T follicular helper cell (primary cell): ENCODE results near the gene MPDZ.

Experiments
- DNase-seq: peaks from one replicate; pipeline ENCODE4 v3.0.0-alpha.2; 2020; ENCODE audit warnings: low read depth

The MPDZ gene

DNA sequence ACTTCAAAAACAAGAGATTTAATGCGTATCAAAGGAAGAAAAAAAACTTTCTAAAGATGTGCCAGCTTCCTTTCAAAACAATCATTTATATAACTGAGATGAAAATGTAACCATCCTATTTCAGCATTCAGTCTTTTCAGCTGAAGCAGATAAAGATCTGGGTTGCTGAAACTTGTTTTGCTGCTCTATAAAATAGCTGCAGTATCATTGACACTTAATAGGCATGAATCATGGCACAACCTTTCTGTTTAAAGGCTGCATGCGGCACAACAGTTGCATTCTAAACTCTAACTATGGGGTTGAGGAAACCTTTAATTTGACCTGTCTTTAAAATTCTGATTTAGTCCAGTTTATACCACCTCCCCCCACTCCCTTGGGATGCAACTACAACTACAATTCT, 196.7 kb downstream of the MPDZ start:
- no peak for DNase-seq

DNA sequence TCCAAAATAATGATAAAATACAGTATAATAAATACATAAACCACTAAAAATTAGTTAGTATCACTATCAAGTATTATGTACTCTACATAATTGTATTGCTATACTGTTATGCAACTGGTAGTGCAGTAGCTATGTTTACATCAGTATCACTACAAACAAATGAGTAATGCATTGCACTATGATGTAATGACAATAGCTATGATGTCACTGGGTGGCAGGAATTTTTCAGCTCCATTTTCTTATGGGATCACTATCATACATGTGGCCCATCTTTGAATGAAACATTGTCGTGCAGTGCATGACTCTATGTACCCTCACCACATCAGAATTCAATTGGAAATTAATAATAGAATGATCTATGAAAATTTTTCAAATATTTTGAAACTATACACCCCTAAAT, 201.3 kb downstream of the MPDZ start:
- no peak for DNase-seq

DNA sequence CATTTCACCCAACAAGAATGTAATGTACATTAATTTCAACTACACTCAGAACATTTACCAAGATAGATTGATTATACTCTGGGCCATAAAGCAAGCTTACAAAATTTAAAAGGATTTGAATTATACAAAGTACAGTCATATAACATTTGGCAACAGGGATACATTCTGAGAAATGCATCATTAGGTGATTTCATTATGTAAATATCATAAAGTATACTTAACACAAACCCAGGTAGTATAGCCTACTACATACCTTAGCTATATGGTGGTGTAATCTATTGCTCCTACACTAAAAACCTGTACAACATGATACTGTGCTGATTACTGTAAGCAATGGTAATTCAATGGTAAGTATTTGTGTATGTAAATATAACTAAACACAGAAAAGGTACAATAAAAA, 202.9 kb downstream of the MPDZ start:
- DNase-seq = no peak

DNA sequence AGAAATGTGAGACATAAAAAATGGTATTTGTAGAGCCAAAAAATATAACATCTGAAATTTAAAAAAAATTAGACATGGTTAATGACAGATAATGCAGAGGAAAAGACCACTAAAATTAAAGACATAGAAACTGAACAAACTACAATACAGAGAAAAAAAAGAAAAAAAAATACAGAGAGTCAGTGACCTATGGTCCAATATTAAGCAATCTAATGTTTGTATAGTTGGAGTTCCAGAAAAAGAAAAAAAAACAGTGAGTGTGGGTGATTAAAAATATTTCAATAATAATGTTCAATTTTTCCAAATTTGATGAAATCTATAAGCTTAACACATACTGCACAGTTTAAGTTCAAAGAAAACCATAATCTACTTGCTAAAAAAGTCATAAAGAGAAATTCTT, 207.6 kb downstream of the MPDZ start:
- no peak for DNase-seq

DNA sequence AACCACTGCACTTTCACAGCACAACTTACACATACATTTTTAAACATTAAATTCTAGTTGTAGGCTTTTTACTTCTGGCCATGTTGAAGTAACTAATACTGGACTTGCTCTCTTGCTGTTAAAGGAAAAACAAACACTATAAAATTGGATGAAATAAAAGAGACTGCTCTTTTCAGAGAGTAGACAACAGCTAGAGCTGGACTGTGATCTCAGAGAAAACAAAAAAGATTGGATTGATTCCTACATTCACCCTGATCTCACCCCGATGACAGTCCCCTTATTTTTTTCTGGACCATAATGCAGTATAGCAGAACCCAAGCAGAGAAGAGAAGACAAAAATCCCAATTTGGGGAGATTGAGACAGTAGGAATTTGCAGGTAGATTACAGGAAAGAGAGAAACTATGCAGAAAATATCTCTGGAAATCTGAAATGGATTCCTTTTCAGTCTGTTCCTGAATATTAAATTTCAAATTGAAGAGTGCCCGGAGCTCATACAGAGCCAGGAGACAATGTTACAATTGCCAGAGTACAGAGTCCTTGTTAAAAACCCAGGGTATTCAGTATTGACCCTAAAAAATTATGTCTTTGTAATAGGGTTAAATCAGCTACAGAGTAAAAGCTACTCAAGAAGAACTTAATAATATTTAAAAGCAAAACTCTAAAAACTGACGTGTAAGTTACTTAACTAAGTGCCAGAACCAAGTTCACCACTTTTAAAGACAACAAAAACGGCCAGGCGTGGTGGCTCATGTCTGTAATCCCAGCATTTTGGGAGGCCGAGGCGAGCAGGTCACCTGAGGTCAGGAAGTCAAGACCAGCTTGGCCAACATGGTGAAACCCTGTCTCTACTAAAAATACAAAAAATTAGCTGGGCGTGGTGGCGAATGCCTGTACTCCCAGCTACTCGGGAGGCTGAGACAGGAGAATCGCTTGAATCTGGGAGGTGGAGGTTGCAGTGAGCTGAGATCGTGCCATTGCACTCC, 208.6 kb downstream of the MPDZ start:
- DNase-seq = no peak

DNA sequence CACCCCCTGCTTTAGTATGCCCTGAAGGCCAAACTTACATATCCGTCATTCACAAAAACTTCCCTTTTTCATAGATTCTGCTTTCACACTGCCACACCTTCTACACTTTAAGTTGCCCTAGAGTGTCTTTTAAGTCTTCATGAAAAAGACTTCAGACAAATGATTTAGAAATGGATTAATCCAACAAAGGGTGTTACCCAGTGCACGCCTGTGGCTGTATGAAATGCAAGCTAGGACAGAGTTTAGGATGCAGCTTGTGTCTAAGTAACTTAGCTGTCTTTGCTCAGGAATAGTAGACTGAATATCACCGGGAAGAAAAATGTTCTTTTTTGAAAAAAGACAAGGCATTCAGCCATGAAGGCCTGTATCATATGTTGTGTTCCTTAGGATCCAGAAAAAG, 210.0 kb downstream of the MPDZ start:
- no peak for DNase-seq

DNA sequence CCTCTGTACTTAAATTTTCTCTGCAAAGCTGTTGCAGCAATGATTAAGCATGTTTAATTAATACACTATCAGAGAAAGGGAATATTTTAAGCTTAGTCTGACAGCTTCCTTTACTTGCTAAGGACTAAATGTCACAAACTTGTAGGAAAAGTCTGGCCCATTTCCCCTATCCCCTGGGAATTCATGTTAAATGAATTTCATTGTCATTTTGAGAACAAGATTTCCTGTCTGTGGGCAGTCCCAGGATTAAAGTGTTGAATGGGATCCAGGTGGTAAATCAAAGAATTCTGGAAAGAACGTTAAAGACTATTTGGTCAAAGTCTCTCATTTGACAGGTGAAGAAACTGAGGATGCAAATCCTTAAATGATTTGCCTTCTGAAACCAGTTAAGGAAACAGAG, 214.8 kb downstream of the MPDZ start:
- no peak for DNase-seq

DNA sequence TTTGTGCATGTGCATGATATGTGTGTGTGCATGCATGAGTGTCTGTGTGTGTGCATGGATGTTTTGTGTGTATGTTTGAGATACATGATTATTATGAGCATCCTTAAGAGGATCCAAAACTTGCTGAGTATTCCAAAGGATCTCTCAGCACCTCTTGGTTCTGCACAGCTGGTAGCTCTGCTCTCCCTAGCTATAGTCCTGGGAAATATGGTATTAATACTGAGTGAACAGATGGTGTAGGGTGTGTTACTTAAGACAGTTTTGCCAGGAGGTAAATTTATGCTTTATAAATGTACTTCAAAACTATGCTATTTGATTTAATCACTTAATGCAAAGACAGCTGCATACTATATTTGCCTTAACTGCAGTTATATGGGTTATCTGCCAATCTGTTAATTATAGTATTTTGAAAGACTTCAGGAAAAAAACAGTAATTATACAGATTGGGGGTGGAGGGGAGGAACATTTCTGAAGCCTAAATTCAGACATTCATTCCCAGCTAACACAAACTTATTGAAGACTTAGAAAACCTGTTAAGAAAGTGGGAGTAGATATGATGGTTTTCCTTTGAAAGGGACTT, 215.5 kb downstream of the MPDZ start:
- DNase-seq = no peak

DNA sequence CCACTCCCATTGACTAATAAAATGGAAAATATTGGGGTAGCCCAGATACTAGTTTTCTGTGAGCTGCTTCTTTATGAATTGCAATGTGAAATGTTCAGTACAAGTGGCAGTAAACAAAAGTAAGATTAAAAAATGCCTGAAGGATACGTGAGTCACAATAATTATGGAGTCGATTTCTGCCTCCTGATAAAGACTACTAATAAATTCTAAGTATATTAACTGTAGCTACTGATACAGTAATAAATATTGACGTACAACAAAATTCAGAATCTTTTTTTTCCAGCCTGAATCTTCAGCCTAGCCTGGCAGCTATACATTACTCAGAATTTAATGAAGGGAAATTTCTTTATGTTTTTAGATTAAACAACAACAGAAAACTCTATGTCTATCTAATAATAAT, 218.1 kb downstream of the MPDZ start:
- no peak for DNase-seq
